ENCODE data around the gene GLB1L3.

DNA sequence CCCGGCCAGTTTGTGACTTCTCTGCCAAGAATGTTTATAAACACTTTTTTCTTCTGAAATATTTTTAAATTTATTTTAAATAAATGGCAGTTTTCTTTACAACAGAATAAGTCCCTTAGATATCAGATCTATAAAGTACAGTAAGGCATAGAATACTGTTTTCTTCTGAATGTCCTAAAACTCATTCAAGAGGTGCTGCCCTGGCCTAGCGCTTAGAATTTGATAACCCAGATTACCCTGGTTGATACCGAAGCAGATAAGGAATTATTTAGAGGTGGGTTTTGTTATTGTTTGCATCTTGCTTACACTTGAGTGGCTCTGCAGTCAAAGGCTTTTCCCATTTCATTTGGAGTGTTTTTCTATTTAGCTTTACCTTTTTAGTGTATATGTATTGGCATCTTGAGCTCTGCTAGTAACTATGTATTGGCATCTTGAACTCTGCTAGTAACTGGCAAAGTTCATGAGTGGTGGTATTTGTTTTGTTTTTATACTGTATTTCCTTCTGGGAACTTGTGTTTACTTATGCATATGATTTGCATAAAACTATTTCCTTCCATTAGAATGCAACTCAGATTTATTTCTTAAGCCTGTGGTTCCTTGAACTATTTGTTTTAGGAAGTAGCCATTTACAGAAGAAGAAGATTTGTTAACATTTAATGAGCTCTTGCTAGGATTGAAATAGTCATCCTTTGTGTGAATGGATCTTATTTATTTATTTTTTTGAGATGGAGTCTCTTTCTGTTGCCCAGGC lies 21.6 kb upstream of the GLB1L3 start:
- TF ChIP-seq POLR2A (IDR thresholded peaks at IDR 0.05) (no peak), EP300 (IDR thresholded peaks at IDR 0.05) (no peak)
- TF ChIP-seq, protein P1, sequence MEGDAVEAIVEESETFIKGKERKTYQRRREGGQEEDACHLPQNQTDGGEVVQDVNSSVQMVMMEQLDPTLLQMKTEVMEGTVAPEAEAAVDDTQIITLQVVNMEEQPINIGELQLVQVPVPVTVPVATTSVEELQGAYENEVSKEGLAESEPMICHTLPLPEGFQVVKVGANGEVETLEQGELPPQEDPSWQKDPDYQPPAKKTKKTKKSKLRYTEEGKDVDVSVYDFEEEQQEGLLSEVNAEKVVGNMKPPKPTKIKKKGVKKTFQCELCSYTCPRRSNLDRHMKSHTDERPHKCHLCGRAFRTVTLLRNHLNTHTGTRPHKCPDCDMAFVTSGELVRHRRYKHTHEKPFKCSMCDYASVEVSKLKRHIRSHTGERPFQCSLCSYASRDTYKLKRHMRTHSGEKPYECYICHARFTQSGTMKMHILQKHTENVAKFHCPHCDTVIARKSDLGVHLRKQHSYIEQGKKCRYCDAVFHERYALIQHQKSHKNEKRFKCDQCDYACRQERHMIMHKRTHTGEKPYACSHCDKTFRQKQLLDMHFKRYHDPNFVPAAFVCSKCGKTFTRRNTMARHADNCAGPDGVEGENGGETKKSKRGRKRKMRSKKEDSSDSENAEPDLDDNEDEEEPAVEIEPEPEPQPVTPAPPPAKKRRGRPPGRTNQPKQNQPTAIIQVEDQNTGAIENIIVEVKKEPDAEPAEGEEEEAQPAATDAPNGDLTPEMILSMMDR (IDR thresholded peaks at IDR 0.05), result no peak
